Natural killer cell treated with Interleukin-12 subunit alpha and Interleukin-12 subunit beta and Interleukin-15 and Interleukin-18, amount 100 ng/mL, for 72 hours (primary cell): ENCODE results near the gene SYT7. TPM values are rescaled to one million over a fixed set of nuclear protein-coding genes. Genes with fewer than 3 reads are reported as not detected.

Experiments used
- ATAC-seq, 2 donors: fragments of 150-1000 bp; cut with Tn5 transposase in 1 of 2; sonication (Bioruptor Pico), chemical (Tn5 transposase) in 1 of 2; 2 replicates each; pipeline ENCODE4 v1.10.0; 2021
- DNase-seq: peaks from one replicate; pipeline ENCODE4 v3.0.0; 2022; ENCODE audit warnings: low spot score
- H3K27ac Mint-ChIP-seq, 2 donors: 1 replicate in 1 of 2; 2 replicates in 1 of 2; pipeline ENCODE4 v1.8.0; 2022; ENCODE audit warnings: mixed read lengths in 2 of 2, mild to moderate bottlenecking in 1 of 2, moderate library complexity in 1 of 2
- H3K27me3 Mint-ChIP-seq, 2 donors: 1 replicate in 1 of 2; 2 replicates in 1 of 2; pipeline ENCODE4 v1.8.0; 2022; ENCODE audit warnings: mixed read lengths in 2 of 2
- H3K36me3 Mint-ChIP-seq: one replicate; pipeline ENCODE4 v1.8.0; 2022; ENCODE audit warnings: mixed read lengths
- H3K4me1 Mint-ChIP-seq, 2 donors: 1 replicate in 1 of 2; 2 replicates in 1 of 2; pipeline ENCODE4 v1.8.0; 2022; ENCODE audit warnings: low read depth in 2 of 2, mixed read lengths in 2 of 2, mild to moderate bottlenecking in 1 of 2
- H3K4me3 Mint-ChIP-seq: one replicate; pipeline ENCODE4 v1.8.0; 2022; ENCODE audit warnings: mixed read lengths
- H3K9me3 Mint-ChIP-seq: 2 replicates; pipeline ENCODE4 v1.8.0; 2022; ENCODE audit warnings: mixed read lengths
- total RNA-seq, 2 donors: library from RNA; stranded (reverse); gene quantifications; one replicate each; pipeline ENCODE4 v1.2.3, GENCODE V29; 2022

The SYT7 gene
- total RNA-seq, 2 donors from 2014 or later = not detected

DNA sequence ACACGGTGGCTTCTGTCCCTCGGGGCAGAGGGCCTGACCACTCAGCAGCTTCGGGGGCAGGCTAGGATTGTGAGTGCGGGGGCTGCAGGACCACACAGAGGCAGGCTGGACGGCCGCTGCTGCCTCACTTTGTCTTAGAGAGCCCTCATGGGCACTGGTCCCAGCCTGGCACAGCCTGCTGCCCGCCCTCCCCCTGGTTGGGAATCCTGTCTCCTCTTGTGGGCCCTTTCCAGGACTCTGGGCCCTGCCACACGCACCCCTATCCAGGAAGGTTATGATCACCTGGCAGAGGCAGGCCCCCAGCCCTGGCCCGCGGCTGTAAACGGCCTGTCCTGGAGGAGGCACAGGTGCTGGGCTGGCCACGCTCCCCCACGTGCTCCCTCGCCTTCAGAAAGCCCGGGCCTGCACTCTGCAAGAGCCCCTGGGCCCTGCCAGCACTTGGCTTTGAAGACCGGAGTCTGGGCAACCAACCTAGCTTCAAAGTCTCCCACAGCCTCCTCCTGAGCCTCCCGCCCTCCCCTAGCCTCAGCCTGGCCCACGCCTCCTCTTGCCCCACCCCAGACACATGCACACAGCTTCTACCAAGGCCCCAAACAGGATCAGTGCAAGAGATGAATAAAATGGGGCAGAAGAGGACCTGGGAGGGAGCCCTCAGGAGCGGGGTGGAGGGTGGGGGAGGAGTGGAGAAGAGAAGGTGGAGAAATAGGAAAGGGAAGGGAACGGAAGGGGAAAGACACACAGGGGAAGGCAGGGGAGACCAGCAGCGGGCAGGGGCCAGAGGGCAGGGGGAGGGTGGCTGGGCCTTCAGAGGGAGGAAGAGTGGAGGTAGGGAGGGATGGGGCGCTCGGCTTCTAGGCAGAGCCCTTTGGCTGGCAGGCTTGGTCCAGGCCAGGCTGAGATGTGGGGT lies 31.0 kb downstream of the SYT7 start:
- no peak overlapping the region for H3K4me3 Mint-ChIP-seq
- H3K27ac Mint-ChIP-seq = no peak overlapping the region
- DNase-seq (no peak), ATAC-seq (no peak)
- peaks cover 0 to 3% of the 10 kb centered on the region in 2 donors for H3K4me1 Mint-ChIP-seq
- no peaks in the 10 kb centered on the region for H3K9me3 Mint-ChIP-seq
- H3K36me3 Mint-ChIP-seq = no peaks in the 10 kb centered on the region
- H3K27me3 Mint-ChIP-seq = peaks cover 25 to 32% of the 10 kb centered on the region in 2 donors

DNA sequence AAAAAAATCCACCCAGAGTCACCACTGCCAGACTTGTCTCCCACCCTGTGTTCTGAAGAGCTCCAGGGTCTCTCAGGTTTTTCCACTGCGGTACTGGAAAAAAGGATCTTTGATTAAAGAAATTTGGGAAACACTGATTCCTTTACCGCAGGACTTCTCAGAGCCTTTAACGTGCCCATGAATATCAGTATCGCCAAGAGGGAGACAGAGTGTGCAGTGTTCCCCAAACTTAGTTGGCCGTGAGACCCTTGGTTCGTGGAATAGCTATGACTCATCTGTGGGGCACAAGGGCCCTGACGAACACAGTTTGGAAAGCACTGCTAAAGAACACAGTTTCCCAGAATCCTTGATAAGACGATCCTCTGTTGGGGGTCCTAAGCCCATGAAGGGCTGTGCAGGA lies 31.7 kb downstream of the SYT7 start:
- Mint-ChIP-seq H3K27ac (no peak overlapping the region), H3K27me3 (peaks cover 18 to 28% of the 10 kb centered on the region in 2 donors), H3K4me1 (peaks cover 0 to 3% of the 10 kb centered on the region in 2 donors), H3K4me3 (no peak overlapping the region), H3K9me3 (no peaks in the 10 kb centered on the region), H3K36me3 (no peaks in the 10 kb centered on the region)
- no peak for DNase-seq
- no peak for ATAC-seq

DNA sequence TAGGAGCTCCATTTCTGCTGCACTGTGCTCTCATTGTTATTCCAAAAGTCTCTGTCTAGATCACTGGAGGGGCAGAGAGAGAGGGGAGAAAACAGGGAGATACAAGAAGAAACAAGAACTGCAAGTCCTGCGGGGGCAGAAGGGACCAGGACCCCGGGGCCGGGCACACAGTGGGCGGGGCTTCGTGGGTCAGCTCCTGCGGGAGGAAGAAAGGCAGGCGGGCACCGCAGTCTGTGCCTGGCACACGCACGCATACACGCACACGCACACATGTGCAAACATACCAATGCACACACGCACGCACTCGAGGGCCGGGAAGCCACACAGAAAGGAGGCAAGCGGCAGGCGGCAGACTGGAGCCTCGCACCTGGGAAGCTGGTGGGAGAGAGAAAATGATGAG lies 33.6 kb downstream of the SYT7 start:
- H3K36me3 Mint-ChIP-seq = no peaks in the 10 kb centered on the region
- H3K4me1 Mint-ChIP-seq = peaks cover 0 to 3% of the 10 kb centered on the region in 2 donors
- H3K27me3 Mint-ChIP-seq = peaks cover 7 to 14% of the 10 kb centered on the region in 2 donors
- H3K27ac Mint-ChIP-seq = no peak overlapping the region
- no peak for ATAC-seq
- H3K4me3 Mint-ChIP-seq = no peak overlapping the region
- H3K9me3 Mint-ChIP-seq = no peaks in the 10 kb centered on the region
- DNase-seq = no peak

DNA sequence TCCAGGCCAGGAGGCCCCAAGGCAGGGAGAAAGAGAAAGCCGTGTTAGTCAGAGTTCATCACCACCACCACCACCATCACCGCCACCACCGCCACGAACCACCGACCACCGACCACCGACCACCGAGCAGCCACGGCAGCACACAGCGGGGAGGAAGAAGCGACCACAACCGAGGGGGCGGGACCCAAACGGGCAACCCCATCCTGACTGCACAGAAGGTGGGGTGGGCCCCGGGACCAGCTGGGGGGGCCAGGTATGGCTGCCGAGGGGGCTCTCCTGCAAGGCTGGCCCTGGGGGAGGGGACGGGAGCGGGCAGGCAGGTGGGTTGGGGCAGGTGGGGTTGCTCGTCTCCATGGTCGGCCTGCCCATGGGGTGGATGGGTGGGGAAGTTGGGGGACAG lies 34.2 kb downstream of the SYT7 start:
- no peak for ATAC-seq
- no peak for DNase-seq
- H3K27ac Mint-ChIP-seq = no peak overlapping the region
- peaks cover 0 to 3% of the 10 kb centered on the region in 2 donors for H3K4me1 Mint-ChIP-seq
- H3K36me3 Mint-ChIP-seq = no peaks in the 10 kb centered on the region
- H3K9me3 Mint-ChIP-seq = no peaks in the 10 kb centered on the region
- no peak overlapping the region for H3K4me3 Mint-ChIP-seq
- H3K27me3 Mint-ChIP-seq = peaks cover 7 to 15% of the 10 kb centered on the region in 2 donors

DNA sequence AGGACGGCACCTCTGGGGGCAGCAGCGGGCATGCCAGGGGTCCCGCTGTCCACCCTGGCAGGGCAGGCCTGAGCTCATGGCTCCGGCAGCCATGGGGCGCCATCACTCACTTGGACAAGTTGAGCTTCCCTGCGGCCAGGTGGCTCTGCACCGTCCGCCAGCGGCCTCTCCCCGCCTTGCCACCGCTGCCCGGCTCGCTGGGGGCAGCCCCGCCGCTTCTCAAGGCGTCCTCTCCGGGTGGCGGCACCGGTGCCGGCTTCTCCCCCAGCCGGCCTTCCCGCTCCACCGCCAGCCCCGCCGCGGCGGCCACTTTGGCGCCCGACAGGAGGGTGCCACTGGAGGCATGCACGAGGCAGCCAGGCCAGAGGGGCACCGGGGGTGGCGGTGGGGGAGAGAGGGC lies 35.0 kb downstream of the SYT7 start:
- H3K27ac Mint-ChIP-seq = no peak overlapping the region
- no peak overlapping the region for H3K4me3 Mint-ChIP-seq
- no peak for DNase-seq
- peaks cover 0 to 3% of the 10 kb centered on the region in 2 donors for H3K4me1 Mint-ChIP-seq
- H3K27me3 Mint-ChIP-seq = peaks cover 14 to 20% of the 10 kb centered on the region in 2 donors
- no peak for ATAC-seq
- no peaks in the 10 kb centered on the region for H3K36me3 Mint-ChIP-seq
- no peaks in the 10 kb centered on the region for H3K9me3 Mint-ChIP-seq

DNA sequence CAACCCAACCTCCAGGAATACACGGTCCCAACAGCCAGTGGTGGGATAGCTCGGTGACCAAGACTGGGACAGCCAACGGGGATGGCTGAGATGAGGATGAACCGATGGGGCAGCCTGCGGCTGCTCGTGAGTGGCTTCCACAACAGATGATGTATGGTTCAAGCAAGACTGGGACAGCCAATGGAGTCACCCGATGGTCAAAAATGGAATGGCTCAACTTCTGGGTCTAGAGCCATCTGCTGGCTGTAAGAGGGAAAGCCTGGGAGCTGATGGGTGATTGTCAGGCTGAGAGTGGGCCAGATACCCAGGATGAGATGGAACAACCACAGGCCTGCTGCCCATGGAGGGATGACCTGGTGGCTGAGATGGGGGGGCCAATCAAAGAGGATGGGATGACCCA lies 35.5 kb downstream of the SYT7 start:
- Mint-ChIP-seq H3K27me3 (peaks cover 14 to 21% of the 10 kb centered on the region in 2 donors), H3K27ac (no peak overlapping the region), H3K36me3 (no peaks in the 10 kb centered on the region), H3K4me1 (peaks cover 0 to 3% of the 10 kb centered on the region in 2 donors), H3K4me3 (no peak overlapping the region), H3K9me3 (no peaks in the 10 kb centered on the region)
- ATAC-seq (no peak), DNase-seq (no peak)

DNA sequence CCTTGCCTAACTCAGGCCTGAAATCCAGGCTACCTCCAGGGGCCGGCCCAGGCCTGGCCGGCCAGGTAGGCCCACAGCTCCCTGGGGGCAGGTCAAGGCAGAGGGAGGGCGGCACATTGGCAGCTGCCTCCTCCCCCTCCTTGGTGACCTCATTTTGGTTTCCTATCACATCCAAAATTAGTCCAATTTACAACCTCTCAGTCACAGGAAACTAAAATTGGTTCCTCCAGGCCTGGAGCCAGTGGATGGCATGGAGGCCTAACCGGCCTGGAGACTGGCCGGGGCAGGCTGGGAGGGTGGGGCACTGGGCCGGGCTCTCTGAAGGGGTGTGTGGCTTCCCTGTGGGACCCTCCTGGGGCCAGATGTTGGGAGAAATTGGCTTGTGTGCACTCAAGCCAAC lies 36.4 kb downstream of the SYT7 start:
- Mint-ChIP-seq H3K27me3 (peaks cover 19 to 24% of the 10 kb centered on the region in 2 donors), H3K36me3 (no peaks in the 10 kb centered on the region), H3K4me1 (peaks cover 0 to 3% of the 10 kb centered on the region in 2 donors), H3K4me3 (no peak overlapping the region), H3K9me3 (no peaks in the 10 kb centered on the region), H3K27ac (no peak overlapping the region)
- ATAC-seq (no peak), DNase-seq (no peak)

DNA sequence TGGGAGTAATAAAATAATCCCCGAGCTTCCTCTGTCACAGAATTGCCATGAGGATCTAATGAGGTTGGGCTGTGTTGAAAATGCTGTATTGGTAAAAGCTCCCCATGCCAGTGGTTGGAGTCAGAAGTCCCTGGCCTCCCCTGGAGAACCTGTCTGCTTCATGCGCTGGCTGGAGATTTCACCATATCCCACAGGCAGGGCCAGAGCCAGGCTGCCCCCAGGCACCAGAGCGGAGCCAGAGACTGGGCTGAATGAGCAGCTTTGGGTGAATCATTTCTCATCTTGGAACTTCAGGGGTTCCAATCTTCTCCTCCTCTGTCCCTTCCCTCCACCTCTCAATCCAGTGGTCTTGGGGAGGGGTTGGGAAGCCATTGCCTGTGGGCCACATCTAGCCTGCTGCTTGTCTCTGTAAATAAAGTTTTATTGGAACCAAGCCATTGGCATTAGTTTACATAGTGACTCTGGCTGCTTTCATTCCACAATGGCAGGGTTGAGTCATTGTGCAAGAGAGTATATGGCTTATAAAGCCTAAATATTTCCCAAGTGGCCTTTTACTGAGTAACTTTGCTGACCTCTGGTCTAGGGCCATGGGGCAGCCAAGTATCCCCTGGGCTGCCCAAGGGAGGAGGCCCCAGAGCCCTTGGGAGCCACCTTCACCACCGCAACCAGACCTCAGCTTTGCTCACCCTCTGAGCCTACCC lies 37.1 kb downstream of the SYT7 start:
- H3K27ac Mint-ChIP-seq = no peak overlapping the region
- H3K4me1 Mint-ChIP-seq = peaks cover 0 to 3% of the 10 kb centered on the region in 2 donors
- H3K9me3 Mint-ChIP-seq = no peaks in the 10 kb centered on the region
- H3K27me3 Mint-ChIP-seq = peaks cover 23 to 29% of the 10 kb centered on the region in 2 donors
- no peak overlapping the region for H3K4me3 Mint-ChIP-seq
- DNase-seq (no peak), ATAC-seq (no peak)
- H3K36me3 Mint-ChIP-seq = no peaks in the 10 kb centered on the region

DNA sequence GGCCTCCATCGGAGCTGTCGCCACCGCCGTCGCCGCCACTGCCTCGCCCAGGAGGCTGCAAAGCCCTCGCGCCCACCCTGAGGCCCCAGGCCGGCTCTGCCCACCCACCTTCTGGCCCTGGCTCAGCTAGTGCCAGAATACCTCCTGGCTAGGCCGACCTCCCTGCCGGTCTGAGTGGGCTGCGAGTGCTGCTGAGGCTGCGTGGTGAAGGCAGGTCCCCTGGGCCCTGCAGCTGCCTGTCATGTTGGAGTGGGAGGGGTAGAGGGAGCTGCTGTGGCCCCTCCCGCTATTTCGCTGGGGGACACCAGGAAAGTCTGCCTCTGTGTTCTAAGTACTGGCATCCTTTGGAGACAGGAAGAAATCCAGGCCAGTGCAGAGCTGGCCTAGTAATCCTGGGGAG lies 38.2 kb downstream of the SYT7 start:
- Mint-ChIP-seq H3K36me3 (no peaks in the 10 kb centered on the region), H3K9me3 (no peaks in the 10 kb centered on the region), H3K4me3 (no peak overlapping the region), H3K27ac (no peak overlapping the region), H3K27me3 (peaks cover 25 to 26% of the 10 kb centered on the region in 2 donors), H3K4me1 (peaks cover 0 to 3% of the 10 kb centered on the region in 2 donors)
- no peak for DNase-seq
- peak in 1 of 2 donors; percentile 26 for ATAC-seq

DNA sequence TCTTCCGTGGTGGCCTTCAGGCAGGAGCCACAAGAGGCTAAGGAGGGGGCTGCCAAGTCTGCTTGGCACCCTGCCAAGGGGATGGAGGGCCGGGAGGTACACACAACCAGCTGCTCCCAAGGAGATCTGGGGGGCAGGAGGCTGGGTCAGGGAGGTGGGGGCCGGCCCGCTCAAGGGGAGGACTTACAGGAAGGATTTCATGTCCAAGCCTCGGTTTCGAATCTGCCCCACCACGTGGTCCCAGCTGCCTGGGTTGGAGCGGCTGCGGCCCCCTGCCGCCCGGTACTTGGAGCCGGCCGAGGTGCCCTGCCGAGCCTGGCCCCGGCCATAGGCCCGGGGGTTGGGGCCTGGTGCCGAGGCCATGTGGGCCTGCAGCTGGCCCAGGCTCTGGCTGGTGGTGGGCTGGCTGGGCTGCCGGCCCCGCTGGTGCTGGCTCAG lies 38.8 kb downstream of the SYT7 start:
- ATAC-seq (peak in 1 of 2 donors; percentile 5), DNase-seq (no peak)
- Mint-ChIP-seq H3K4me1 (peaks cover 0 to 3% of the 10 kb centered on the region in 2 donors), H3K27me3 (peaks cover 25 to 26% of the 10 kb centered on the region in 2 donors), H3K27ac (no peak overlapping the region), H3K9me3 (no peaks in the 10 kb centered on the region), H3K4me3 (no peak overlapping the region), H3K36me3 (no peaks in the 10 kb centered on the region)

DNA sequence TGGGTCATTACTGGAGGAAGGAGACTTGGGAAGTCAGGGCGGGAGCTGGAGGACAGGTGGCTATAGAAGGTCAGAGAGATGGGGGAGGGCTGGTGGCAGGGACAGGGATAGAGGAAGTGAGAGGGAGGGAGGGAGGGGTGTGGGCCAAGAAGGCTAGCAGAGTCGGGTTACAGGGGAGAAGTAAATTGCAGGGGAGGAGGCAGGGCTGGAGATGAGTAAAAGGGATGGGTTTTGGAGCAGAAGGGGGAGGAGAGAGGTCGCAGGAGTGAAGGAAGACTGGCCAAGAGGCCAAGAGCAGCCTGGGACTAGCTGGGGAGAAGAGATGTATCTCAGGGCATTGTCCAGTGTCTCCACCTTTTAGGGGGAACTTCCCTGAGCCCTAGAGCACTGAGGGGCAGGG lies 39.3 kb downstream of the SYT7 start:
- no peak for DNase-seq
- Mint-ChIP-seq H3K27me3 (peaks cover 25 to 26% of the 10 kb centered on the region in 2 donors), H3K36me3 (no peaks in the 10 kb centered on the region), H3K4me3 (no peak overlapping the region), H3K27ac (no peak overlapping the region), H3K4me1 (peaks cover 0 to 3% of the 10 kb centered on the region in 2 donors), H3K9me3 (no peaks in the 10 kb centered on the region)
- no peak for ATAC-seq

DNA sequence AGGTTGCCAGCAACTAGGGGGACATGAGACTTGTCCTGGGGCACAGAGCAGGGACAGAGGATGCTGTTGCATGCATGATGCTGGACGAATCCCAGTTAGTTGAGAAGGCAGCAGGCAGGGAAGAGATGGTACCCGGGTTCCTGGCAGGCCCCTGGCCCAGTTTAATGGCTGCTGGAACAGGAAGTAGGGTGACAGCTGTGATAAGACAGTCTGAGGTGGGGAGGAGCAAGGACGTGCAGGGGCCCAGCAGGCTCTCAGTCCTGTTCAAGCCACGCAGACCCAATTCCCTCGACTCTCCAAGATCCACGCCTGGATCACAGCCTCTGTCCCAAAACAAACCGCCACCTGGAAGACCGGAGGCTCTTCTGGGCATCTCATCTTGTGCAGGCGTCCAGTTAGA lies 40.3 kb downstream of the SYT7 start:
- Mint-ChIP-seq H3K4me3 (no peak overlapping the region), H3K27ac (no peak overlapping the region), H3K4me1 (no peaks in the 10 kb centered on the region), H3K9me3 (no peaks in the 10 kb centered on the region), H3K36me3 (no peaks in the 10 kb centered on the region), H3K27me3 (peaks cover 21 to 22% of the 10 kb centered on the region in 2 donors)
- DNase-seq (no peak), ATAC-seq (no peak)

DNA sequence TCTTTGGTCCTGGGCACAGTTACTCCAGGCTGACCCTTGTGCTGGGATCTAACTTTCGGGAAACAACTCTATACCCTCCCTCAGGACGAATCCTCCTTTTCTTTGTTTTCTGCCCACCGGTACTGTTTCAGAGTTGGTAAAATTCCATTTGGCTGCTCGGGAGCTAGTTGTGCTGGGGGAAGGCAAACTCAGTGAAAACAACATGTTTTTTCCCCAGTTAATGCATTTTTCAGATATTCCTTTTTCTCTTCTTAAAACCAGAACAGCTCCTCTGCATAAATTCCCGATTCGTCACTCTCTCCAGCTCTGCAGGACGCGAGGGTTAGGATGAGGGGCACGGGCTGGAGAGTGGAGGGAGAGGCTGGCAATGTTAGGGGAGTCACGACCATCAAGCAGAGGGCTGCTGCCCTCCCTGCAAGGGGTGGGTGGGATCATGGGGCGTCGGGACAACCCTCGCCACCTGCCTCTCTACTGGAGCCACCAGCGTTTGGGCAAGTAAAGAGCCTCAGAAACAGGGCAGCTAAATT lies 41.0 kb downstream of the SYT7 start:
- DNase-seq (no peak), ATAC-seq (no peak)
- H3K36me3 Mint-ChIP-seq = no peaks in the 10 kb centered on the region
- H3K4me3 Mint-ChIP-seq = no peak overlapping the region
- peaks cover 16 to 21% of the 10 kb centered on the region in 2 donors for H3K27me3 Mint-ChIP-seq
- no peaks in the 10 kb centered on the region for H3K4me1 Mint-ChIP-seq
- no peak overlapping the region for H3K27ac Mint-ChIP-seq
- no peaks in the 10 kb centered on the region for H3K9me3 Mint-ChIP-seq

DNA sequence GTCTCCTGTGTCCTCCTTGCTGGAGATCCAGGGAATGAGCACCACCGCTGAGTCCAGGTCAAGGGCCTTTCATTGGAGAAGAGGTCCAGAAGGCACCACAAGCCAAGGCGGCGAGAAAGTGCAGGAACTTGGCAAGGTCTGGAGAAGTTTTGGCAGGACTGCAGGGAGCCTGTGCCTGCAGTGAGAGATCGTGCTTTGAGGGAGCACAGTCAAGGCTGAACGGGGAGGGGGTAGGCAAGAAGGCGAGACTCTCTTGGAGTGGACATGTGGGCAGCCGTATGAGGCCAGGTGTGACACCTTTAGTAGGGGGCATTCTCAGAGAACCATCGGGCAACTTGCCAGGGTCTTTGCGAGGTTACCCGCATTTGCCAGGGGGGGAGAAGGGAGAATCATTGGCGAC lies 41.9 kb downstream of the SYT7 start:
- Mint-ChIP-seq H3K9me3 (no peaks in the 10 kb centered on the region), H3K27me3 (peaks cover 14 to 30% of the 10 kb centered on the region in 2 donors), H3K36me3 (no peaks in the 10 kb centered on the region), H3K4me1 (peaks cover 0 to 2% of the 10 kb centered on the region in 2 donors), H3K4me3 (no peak overlapping the region), H3K27ac (no peak overlapping the region)
- no peak for DNase-seq
- no peak for ATAC-seq
